Measurements from ENCODE around the gene GPR137B. TPM values are rescaled to one million over a fixed set of nuclear protein-coding genes. Genes with fewer than 3 reads are reported as not detected.

GPR137B gene
- total RNA-seq, 1 donor from 2014 or later = 6.3 TPM

DNA sequence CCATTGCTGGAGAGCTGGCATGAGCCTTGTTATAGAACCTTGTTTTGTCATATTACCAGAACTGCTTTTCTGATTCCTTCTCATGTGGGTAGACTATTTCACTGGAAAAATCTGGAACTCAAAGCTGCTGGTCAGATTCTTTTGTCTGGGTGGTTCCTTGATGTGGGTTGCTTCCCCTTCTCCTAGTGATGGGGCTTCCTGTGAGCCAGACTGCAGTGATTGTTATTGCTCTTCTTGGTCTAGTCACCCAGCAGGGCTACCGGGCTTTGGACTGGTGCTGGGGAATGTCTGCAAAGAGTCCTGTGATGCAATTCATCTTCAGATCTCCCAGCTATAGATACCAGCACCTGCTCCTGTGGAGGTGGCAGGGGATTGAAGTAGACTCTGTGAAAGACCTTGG lies 59.4 kb downstream of the GPR137B start:
- no peak for FAIRE-seq
- TF ChIP-seq, protein P1, sequence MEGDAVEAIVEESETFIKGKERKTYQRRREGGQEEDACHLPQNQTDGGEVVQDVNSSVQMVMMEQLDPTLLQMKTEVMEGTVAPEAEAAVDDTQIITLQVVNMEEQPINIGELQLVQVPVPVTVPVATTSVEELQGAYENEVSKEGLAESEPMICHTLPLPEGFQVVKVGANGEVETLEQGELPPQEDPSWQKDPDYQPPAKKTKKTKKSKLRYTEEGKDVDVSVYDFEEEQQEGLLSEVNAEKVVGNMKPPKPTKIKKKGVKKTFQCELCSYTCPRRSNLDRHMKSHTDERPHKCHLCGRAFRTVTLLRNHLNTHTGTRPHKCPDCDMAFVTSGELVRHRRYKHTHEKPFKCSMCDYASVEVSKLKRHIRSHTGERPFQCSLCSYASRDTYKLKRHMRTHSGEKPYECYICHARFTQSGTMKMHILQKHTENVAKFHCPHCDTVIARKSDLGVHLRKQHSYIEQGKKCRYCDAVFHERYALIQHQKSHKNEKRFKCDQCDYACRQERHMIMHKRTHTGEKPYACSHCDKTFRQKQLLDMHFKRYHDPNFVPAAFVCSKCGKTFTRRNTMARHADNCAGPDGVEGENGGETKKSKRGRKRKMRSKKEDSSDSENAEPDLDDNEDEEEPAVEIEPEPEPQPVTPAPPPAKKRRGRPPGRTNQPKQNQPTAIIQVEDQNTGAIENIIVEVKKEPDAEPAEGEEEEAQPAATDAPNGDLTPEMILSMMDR (IDR thresholded peaks at IDR 0.05; ENCODE audit: insufficient read depth, low read length, severe bottlenecking) = no peak
- no peak for DNase-seq (ENCODE audit: low read depth)
- H3K4me3 ChIP-seq (ENCODE audit: low read depth, low read length) = no peak overlapping the region
- H3K36me3 ChIP-seq (ENCODE audit: control insufficient read depth, insufficient read depth, low read length) = no peaks in the 10 kb centered on the region
- H3K27me3 ChIP-seq (ENCODE audit: control insufficient read depth, insufficient read depth, low read length) = no peaks in the 10 kb centered on the region

DNA sequence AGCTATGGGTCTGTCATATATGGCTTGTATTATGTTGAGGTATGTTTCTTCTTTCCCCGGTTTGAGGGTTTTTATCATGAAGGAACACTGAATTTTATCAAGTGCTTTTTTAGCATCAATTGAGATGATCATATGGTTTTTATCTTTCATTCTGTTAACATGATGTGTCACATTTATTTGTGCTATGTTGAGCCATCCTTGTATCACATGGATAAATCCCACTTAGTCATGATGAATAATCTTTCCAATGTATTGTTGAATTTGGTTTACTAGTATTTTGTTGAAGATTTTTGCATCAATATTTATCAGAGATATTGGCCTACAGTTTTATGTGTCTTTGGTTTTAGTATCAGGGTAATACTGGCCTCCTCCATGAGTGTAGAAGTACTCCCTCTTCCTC lies 61.7 kb downstream of the GPR137B start:
- Histone ChIP-seq H3K4me3 (ENCODE audit: low read depth, low read length) (no peak overlapping the region), H3K27me3 (ENCODE audit: control insufficient read depth, insufficient read depth, low read length) (no peaks in the 10 kb centered on the region), H3K36me3 (ENCODE audit: control insufficient read depth, insufficient read depth, low read length) (no peaks in the 10 kb centered on the region)
- FAIRE-seq (no peak), DNase-seq (ENCODE audit: low read depth) (peak; percentile 57)
- TF ChIP-seq, protein P1 (IDR thresholded peaks at IDR 0.05; ENCODE audit: insufficient read depth, low read length, severe bottlenecking) = no peak

DNA sequence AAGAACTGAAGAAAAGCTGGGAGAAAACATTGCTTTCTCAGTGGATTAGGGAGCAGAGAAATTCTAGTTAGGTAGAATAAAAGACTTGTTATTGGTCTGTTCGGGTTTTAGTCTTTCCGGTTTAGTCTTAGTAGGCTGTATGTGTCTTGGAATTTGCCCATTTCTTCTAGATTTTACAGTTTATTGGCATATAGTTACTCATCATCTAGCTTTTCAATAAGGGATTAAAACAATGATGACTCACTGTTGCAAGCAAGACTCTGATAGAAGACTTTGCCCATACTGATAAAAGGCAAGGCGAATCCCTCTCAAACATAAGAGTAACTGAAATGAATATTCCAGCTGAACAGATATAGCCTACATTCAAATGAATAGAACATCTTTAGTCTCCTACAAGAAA lies 62.3 kb downstream of the GPR137B start:
- TF ChIP-seq, protein P1 (IDR thresholded peaks at IDR 0.05; ENCODE audit: insufficient read depth, low read length, severe bottlenecking) = no peak
- FAIRE-seq (no peak), DNase-seq (ENCODE audit: low read depth) (peak; percentile 37)
- no peaks in the 10 kb centered on the region for H3K27me3 ChIP-seq (ENCODE audit: control insufficient read depth, insufficient read depth, low read length)
- no peaks in the 10 kb centered on the region for H3K36me3 ChIP-seq (ENCODE audit: control insufficient read depth, insufficient read depth, low read length)
- no peak overlapping the region for H3K4me3 ChIP-seq (ENCODE audit: low read depth, low read length)

DNA sequence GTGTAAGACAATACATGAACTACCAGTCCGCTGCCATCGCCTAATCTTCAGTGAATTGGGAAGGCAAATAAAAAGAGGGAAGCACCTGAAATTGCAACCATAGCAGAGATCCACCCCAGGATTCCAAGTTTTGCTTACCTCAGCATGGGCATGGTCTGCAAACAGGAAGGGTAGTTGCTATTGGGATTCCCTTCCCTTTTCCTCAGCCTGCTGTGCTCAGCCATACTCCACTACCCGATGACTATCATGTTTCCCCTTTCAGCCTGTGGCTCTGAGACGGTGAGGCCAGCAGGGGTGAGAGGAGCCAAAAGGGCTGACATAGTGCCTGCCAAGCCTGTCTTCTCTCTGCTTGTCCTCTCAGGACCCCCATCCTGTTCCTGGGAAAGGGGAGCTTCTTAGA lies 64.2 kb downstream of the GPR137B start:
- DNase-seq (ENCODE audit: low read depth) = no peak
- TF ChIP-seq, protein P1 (IDR thresholded peaks at IDR 0.05; ENCODE audit: insufficient read depth, low read length, severe bottlenecking) = no peak
- Histone ChIP-seq H3K4me3 (ENCODE audit: low read depth, low read length) (no peak overlapping the region), H3K36me3 (ENCODE audit: control insufficient read depth, insufficient read depth, low read length) (no peaks in the 10 kb centered on the region), H3K27me3 (ENCODE audit: control insufficient read depth, insufficient read depth, low read length) (no peaks in the 10 kb centered on the region)
- no peak for FAIRE-seq

DNA sequence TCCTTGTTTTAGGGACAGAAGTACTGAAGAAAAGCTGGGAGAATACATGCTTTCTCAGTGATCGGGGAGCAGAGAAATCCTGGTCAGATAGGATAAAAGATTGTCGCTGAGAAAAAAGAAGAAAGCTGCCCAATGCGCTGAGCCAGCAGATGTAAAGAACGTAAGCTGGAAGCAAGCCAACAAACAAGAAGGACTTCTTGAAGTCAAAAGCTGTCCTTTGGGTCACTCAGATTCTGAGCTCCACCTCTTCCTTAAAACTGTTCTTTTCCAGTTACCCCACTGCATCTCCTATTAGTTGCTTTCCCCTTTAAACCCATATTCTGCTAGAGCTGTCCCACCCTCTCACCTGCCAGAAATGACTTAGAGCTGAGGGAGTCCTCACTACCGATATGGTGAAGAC lies 64.8 kb downstream of the GPR137B start:
- no peak for DNase-seq (ENCODE audit: low read depth)
- no peaks in the 10 kb centered on the region for H3K27me3 ChIP-seq (ENCODE audit: control insufficient read depth, insufficient read depth, low read length)
- TF ChIP-seq, protein P1 (IDR thresholded peaks at IDR 0.05; ENCODE audit: insufficient read depth, low read length, severe bottlenecking) = no peak
- no peak overlapping the region for H3K4me3 ChIP-seq (ENCODE audit: low read depth, low read length)
- FAIRE-seq = no peak
- H3K36me3 ChIP-seq (ENCODE audit: control insufficient read depth, insufficient read depth, low read length) = no peaks in the 10 kb centered on the region

DNA sequence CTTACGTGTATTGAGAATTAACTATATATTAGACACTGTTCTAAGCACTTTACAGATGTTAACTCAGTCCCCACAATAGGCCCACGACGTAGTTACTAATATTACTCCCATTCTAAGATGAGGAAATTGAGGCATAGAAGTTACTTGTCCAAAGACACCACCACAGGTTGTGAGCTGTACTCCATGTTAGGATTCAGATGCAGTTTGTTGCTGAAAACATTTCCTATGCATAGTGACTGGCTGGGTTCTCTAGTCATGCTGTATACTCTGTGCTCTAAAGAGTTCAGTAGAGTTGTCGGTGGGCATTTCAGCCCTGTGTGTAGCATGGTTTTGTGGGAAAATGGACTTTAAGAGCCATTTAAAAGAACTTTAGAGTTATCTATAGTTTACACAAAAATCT lies 65.2 kb downstream of the GPR137B start:
- FAIRE-seq = no peak
- no peak overlapping the region for H3K4me3 ChIP-seq (ENCODE audit: low read depth, low read length)
- no peak for DNase-seq (ENCODE audit: low read depth)
- H3K27me3 ChIP-seq (ENCODE audit: control insufficient read depth, insufficient read depth, low read length) = no peaks in the 10 kb centered on the region
- H3K36me3 ChIP-seq (ENCODE audit: control insufficient read depth, insufficient read depth, low read length) = no peaks in the 10 kb centered on the region
- TF ChIP-seq, protein P1 (IDR thresholded peaks at IDR 0.05; ENCODE audit: insufficient read depth, low read length, severe bottlenecking) = no peak
